ENCODE results near the gene DYNC1H1. TPM values are rescaled to one million over a fixed set of nuclear protein-coding genes. Genes with fewer than 3 reads are reported as not detected.

DYNC1H1 gene
- total RNA-seq, 4 donors from 2014 or later = 486 to 737 (median 718) TPM

DNA sequence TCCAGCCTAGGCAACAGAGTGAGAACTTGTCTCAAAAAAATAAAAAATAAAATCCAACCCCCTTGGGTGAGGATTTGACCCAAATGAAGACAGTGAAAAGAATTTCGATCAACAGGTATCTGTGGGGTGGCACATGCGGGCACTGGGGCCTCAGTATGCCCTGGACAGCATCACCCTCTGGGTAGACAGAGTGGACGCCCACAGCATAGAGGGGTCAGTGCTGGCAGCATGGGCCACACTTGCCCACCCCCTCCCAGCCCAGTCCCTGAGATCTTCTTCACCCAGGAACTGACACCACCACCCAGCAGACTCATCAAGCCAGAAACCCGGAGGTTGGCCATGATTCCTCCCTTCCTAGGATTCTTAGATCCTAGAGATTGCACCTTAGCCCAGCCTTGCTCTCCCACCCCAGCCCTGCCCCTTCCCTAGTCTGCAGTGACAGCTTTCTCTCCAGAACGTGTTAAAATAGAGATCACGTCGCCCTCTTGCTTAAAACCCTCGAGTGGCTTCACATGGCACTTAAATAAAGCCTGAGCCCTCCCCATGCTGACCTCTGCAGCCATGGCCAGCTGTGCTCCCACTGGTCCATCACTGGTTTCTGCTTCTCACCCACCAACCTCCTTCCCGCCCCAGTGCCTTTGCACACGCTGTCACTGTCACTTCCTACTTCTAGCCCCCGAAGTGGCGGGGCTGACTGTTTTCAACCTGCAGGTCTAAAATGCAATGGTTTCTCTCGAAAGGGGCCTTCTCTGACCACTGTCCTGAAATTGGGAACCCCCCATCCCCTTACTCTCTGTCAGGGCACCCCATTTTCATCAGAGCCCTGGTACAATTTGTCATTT is 26.2 kb upstream of the DYNC1H1 start:
- Histone ChIP-seq H3K27ac (no peak overlapping the region), H3K9me3 (no peaks in the 10 kb centered on the region), H3K36me3 (no peaks in the 10 kb centered on the region), H3K4me3 (no peak overlapping the region), H3K27me3 (no peaks in the 10 kb centered on the region), H3K4me1 (no peaks in the 10 kb centered on the region)
- in situ Hi-C loops (cut with MboI; ENCODE audit: low sequenced_read_pairs in 4 of 4) = loop anchor here in 2 of 4 donors (25.0 kb wide), 1 partner anchor 176 kb away; the partner anchor contains the start of gene PPP2R5C (in 2 of the 2)
- ATAC-seq (no peak), DNase-seq (no peak)
- no peak for TF ChIP-seq POLR2A (IDR thresholded peaks at IDR 0.05)
- TF ChIP-seq, protein P1, sequence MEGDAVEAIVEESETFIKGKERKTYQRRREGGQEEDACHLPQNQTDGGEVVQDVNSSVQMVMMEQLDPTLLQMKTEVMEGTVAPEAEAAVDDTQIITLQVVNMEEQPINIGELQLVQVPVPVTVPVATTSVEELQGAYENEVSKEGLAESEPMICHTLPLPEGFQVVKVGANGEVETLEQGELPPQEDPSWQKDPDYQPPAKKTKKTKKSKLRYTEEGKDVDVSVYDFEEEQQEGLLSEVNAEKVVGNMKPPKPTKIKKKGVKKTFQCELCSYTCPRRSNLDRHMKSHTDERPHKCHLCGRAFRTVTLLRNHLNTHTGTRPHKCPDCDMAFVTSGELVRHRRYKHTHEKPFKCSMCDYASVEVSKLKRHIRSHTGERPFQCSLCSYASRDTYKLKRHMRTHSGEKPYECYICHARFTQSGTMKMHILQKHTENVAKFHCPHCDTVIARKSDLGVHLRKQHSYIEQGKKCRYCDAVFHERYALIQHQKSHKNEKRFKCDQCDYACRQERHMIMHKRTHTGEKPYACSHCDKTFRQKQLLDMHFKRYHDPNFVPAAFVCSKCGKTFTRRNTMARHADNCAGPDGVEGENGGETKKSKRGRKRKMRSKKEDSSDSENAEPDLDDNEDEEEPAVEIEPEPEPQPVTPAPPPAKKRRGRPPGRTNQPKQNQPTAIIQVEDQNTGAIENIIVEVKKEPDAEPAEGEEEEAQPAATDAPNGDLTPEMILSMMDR (IDR thresholded peaks at IDR 0.05 in 4 of 5, conservative IDR thresholded peaks at IDR 0.05 in 1 of 5) = no peak
- intact Hi-C loops (cut with DNase I; ENCODE audit: low total_unique reads) = no loop called here

DNA sequence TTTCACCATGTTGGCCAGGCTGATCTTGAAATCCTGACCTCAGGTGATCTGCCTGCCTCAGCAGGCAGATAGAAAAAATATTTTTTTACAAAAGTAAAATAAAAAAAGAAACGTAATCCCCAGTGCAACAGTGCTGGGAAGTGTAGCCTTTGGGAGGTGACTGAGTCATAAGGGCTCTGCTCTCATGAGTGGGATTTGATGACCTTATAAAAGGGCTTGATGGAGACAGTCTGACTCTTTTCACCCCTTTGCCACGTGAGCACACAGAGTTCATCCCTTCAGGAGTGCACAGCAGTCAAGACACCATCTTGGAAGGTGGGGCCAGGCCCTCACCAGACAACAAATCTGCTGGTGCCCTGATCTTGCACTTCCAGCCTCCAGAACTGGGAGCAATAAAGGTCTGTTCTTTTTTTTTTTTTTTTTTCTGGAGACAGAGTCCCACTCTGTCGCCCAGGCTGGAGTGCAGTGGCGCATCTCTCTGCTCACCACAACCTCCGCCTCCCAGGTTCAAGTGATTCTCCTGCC is 24.7 kb upstream of the DYNC1H1 start:
- Histone ChIP-seq H3K36me3 (no peaks in the 10 kb centered on the region), H3K4me3 (no peak overlapping the region), H3K27ac (no peak overlapping the region), H3K4me1 (no peaks in the 10 kb centered on the region), H3K9me3 (no peaks in the 10 kb centered on the region), H3K27me3 (no peaks in the 10 kb centered on the region)
- DNase-seq = no peak
- intact Hi-C loops (cut with DNase I; ENCODE audit: low total_unique reads) = no loop called here
- in situ Hi-C loops (cut with MboI; ENCODE audit: low sequenced_read_pairs in 4 of 4) = loop anchor here in 3 of 4 donors (10.0 to 25.0 kb wide), 2 partner anchors 165 to 177 kb away; partner anchors contain the start of gene PPP2R5C (in 2 of the 3)
- ATAC-seq = no peak
- TF ChIP-seq POLR2A (IDR thresholded peaks at IDR 0.05) = no peak
- TF ChIP-seq, protein P1 (IDR thresholded peaks at IDR 0.05 in 4 of 5, conservative IDR thresholded peaks at IDR 0.05 in 1 of 5) = no peak

DNA sequence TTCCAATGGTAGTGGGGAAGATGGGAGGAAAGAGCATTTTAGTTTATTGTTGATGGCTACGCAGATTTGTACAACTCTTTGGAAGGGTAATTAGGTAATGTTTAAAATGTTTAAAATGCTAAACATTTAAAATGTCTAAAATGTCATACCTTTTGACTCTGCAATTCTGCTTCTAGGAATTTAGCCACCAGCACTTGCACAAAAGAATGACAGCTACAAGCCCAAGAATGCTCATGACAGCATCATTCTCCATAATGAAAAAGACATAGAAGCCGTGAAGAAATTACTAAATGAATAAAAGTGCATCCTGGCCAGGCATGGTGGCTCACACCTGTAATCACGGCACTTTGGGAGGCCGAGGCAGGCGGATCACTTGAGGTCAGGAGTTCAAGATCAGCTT is 19.9 kb upstream of the DYNC1H1 start:
- ATAC-seq = no peak
- H3K27me3 ChIP-seq = no peaks in the 10 kb centered on the region
- DNase-seq = no peak
- in situ Hi-C loops (cut with MboI; ENCODE audit: low sequenced_read_pairs in 4 of 4) (loop anchor here in 3 of 4 donors (10.0 to 25.0 kb wide), 2 partner anchors 170 to 182 kb away; partner anchors contain the start of gene PPP2R5C (in 2 of the 3)), intact Hi-C loops (cut with DNase I; ENCODE audit: low total_unique reads) (no loop called here)
- TF ChIP-seq POLR2A (IDR thresholded peaks at IDR 0.05) = no peak
- no peaks in the 10 kb centered on the region for H3K36me3 ChIP-seq
- no peaks in the 10 kb centered on the region for H3K9me3 ChIP-seq
- H3K4me3 ChIP-seq = no peak overlapping the region
- peaks cover 7% of the 10 kb centered on the region in 2 donors for H3K4me1 ChIP-seq
- no peak overlapping the region for H3K27ac ChIP-seq

DNA sequence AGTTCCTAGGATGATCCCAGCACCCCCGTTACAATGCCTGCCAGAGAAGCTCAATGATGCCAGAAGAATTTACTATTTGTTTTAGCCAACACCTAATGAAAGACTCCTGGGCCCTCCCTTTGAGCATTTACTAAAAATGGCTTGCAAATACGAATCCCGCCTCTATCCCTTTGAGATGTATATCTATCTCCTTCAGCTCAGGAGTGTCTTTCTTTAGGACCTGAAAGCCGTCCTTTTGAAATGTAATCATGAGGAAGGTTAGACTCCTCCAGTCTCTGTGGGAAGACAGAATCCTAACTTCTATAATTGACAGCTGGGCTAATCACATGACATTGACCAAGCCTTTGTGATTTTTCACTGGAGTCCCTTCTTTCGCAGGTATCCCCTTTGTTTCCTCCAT is 19.2 kb upstream of the DYNC1H1 start:
- intact Hi-C loops (cut with DNase I; ENCODE audit: low total_unique reads) (no loop called here), in situ Hi-C loops (cut with MboI; ENCODE audit: low sequenced_read_pairs in 4 of 4) (loop anchor here in 3 of 4 donors (10.0 to 25.0 kb wide), 2 partner anchors 170 to 183 kb away; partner anchors contain the start of gene PPP2R5C (in 2 of the 3))
- no peak for DNase-seq
- Histone ChIP-seq H3K9me3 (no peaks in the 10 kb centered on the region), H3K36me3 (no peaks in the 10 kb centered on the region), H3K27ac (no peak overlapping the region), H3K4me1 (peaks cover 13 to 14% of the 10 kb centered on the region in 2 donors), H3K4me3 (no peak overlapping the region), H3K27me3 (no peaks in the 10 kb centered on the region)
- no peak for TF ChIP-seq POLR2A (IDR thresholded peaks at IDR 0.05)
- TF ChIP-seq, protein P1 (IDR thresholded peaks at IDR 0.05 in 4 of 5, conservative IDR thresholded peaks at IDR 0.05 in 1 of 5) = no peak
- ATAC-seq = no peak

DNA sequence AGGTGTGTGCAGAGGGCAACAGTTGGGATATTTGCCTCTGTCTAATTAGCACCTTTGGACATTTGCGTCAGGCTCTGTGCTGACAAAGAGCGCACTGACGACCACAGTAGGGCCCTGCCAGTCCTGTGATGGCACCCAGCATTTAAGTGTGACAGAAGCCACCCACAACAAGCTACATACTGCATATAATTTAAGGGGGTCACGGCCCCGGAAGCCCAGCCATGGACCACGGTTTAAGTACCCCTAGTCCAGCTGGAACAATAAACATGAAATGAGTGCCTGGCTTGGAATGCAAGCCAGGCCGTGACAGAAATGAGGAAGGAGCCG is 16.8 kb upstream of the DYNC1H1 start:
- intact Hi-C loops (cut with DNase I; ENCODE audit: low total_unique reads) (no loop called here), in situ Hi-C loops (cut with MboI; ENCODE audit: low sequenced_read_pairs in 4 of 4) (loop anchor here in 3 of 4 donors (10.0 to 25.0 kb wide), 2 partner anchors 173 to 185 kb away; partner anchors contain the start of gene PPP2R5C (in 2 of the 3))
- H3K4me1 ChIP-seq = peaks cover 17 to 20% of the 10 kb centered on the region in 2 donors
- H3K27ac ChIP-seq = peak overlapping the region; percentile 95 to 100 (median 99)
- ATAC-seq = peak; percentile 11 to 18
- peak in 1 of 2 donors; percentile 42 for DNase-seq
- TF ChIP-seq, protein P1 (IDR thresholded peaks at IDR 0.05 in 4 of 5, conservative IDR thresholded peaks at IDR 0.05 in 1 of 5) = no peak
- no peak for TF ChIP-seq POLR2A (IDR thresholded peaks at IDR 0.05)
- H3K36me3 ChIP-seq = no peaks in the 10 kb centered on the region
- H3K9me3 ChIP-seq = no peaks in the 10 kb centered on the region
- no peaks in the 10 kb centered on the region for H3K27me3 ChIP-seq
- peak overlapping the region; percentile 77 to 93 (median 86) for H3K4me3 ChIP-seq
